NCI-H2107 treated with DMSO at 0.1 percent for 48 hours (cell line): Measurements from ENCODE around the gene MBD5.
"Not testable (repeated sequence)": the region's sequence is repeated elsewhere in the genome, so short reads cannot be mapped to it uniquely, and the experiment has no call there.

ENCODE experiments used
- DNase-seq: peaks from one replicate; lab custom pipeline; 2025; ENCODE audit not compliant: unreplicated experiment; lab: John Stamatoyannopoulos, UW

MBD5 gene

DNA sequence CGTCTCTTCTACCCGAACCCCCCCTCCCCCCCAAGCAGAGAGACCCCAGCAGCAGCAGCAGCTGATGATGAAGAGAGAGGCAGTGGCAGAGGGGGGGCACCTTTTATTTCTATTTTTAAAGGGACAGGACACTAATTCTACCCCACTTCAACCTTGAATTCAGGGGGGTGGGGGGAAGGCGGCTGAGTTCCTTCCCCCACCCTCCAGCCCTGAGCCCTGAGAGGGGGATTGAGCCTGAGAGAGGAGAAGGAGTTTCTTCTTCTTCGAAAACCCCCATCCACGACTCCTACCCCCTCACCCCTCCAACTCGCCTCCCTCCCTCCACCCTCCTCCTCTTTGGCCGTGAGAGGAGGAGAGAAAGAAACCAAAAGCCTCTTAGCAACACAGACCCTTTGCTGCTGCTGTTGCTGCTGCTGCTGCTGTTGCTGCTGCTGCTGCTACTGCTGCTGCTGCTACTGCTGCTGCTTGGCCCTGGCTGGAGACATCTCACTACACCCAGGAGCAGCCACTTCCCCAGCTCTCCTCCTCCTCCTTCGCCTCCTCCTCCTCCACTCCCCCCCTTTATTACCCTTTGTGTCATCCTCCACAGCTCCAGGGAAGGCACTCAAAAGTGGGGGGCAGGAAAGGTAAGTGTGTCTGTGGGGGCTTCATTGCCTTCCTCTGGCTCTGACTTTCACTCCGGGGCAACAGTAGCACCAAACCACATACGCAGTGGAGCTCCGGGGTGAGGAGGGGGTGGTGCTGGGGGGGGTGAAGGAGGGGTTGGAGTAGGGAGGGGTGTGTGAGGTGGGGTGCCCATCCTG, at the start of gene MBD5:
Gene MBD5, plus strand, starts transcription at position 33 of the 803 bp plus-strand sequence.
- DNase-seq = peak; percentile 30

DNA sequence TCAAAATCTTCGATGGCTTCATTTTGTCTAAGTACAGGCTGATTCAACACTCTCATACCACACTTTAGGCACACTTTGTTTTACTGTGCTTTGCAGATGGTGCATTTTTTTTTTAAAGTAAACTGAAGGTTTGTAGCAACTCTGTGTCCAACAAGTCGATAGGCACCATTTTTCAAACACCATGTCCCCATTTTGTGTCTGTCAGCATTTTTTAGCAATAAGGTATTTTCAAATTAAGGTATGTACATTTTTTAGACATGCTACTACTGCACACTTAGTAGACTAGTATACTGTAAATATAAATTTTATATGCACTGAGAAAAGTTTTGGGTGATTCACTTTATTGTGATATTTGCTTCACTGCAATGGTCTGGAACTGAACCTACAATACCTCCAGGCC, 44.8 kb upstream of the MBD5 start:
- DNase-seq = no peak

DNA sequence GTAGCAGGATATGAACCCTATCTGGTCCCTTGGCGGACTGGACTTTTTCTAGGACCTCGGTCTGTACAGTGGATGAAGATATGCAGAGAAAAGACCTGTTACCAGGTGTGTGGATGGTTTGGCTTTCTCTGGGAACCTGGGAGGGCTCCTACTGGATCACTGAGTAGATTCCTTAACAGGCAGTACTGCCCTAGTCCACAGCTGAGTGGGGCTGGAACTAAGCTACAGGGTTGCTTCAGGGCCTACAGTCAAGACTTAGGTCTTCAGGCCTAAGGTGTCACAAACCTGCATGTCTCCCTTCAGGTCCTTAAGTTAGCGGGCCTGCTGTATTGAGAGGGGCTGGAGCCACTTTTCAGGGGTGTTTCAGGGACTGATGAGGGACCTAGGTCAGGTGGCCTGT, 43.2 kb upstream of the MBD5 start:
- DNase-seq = no peak

DNA sequence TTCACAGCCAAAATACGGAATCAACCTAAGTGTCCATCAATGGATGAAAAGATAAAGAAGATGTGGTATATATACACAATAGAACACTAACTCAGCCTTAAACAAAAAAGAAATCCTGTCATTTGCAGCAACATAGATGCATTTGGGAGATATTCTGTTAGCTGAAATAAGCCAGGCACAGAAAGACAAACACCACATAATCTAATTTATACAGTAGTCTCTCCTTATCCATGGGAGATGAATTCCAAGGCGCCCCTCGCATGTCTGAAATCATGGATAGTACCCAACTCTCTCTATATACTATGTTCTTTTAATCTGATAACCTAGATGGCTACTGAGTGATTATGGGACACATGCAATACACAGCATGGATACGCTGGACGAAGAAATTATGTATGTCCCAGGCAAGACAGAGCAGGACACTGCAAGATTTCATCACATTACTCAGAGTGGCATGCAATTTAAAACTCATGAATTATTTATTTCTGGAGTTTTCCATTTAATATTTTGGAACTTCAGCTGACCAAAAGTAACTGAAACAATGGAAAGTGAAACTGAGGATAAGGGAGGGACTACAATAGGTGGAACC, 39.9 kb upstream of the MBD5 start:
- no peak for DNase-seq

GRCh38 chr2:147989102-147989501, 31.8 kb upstream of the MBD5 start:
- DNase-seq = no peak

GRCh38 chr2:147989809-147990403, 31.0 kb upstream of the MBD5 start:
- peak; percentile 10 for DNase-seq

- DNase-seq = not testable (repeated sequence)
These were observed 25.9 kb upstream of the MBD5 start for GRCh38 chr2:147994965-147995364.

DNA sequence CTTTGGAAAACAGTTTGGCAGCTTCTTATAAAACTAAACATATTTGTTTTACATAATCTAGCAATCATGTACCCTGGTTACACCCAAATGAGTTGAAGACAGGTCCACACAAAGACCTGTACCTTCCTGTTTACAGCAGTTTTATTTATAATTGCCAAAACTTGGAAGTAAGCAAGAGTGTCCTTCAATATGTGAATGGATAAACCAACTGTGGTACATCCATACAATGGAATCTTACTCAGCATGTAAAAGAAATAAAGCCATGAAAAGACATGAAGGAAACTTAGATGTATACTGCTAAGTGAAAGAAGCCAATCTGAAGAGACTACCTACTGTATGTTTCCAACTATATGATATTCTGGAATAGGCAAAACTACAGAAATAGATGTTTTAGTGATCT, 24.1 kb upstream of the MBD5 start:
- DNase-seq = no peak

DNA sequence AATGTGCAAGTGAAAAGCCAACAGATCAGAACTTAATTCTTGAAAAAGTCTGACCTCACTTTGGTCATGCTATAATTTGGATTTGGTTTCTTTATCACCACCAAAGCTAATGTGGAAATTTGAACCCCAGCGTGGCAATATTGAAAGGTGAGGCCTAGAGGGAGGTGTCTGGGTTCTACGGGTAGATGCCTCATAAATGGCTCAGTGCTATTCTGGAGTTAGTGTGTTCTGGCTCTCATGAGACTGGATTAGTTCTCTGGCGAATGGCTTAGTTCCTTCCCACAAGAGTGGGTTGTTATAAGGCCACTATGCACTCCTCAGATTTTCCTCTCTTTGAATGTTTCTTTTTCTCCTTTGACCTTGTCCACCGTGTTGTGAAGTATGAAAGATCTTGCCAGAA, 22.7 kb upstream of the MBD5 start:
- no peak for DNase-seq

DNA sequence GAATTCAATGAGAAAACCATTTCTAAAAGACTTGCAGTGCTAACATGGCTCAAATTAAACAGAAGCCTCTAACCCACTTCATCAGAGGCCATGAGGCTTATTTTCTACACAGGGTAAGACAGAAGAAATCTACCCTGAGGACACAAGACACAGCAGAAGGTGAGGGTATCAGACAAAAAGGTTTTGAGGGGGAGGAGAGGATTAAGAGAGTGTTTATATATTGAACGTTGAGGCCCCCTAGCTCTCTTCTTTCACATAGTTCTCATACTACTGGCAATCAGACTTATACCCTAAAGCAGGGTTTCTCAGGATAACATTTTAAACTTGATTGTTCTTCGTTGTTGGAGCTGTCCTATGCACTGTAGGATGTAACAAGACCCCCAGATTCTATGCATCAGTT, 21.8 kb upstream of the MBD5 start:
- no peak for DNase-seq

- DNase-seq = no peak
These were observed 20.8 kb upstream of the MBD5 start for GRCh38 chr2:148000095-148000494.

GRCh38 chr2:148002420-148002819, 18.5 kb upstream of the MBD5 start:
- not testable (repeated sequence) for DNase-seq

GRCh38 chr2:148006249-148007007, 14.5 kb upstream of the MBD5 start:
- no peak for DNase-seq

DNA sequence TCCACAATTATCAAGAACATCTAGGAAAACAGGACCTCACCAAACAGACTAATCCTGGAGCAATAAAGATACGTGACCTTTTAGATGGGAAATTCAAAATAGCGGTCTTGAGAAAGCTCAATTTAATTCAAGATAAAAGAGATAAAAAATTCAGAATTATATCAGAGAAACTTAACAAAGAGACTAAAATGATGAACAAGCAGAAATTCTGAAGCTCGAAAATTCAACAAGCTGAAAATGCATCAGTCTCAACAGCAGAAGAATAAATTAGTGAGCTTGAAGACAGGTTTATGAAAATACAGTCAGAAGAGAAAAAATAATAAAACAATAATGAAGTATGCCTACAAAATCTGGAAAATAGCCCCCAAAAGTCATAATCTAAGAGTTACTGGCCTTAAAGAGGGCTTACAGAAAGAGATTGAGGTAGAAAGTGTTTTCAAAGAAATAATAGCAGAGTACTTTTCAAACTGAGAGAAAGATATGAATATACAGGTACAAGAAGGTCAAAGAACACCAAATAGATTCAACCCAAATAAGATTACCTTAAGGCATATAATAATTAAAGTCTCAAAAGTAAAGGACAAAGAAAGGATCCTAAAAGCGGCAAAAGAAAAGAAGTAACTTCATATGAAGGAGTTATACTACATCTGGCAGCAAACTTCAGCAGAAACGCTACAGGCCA, 13.5 kb upstream of the MBD5 start:
- DNase-seq = no peak

DNA sequence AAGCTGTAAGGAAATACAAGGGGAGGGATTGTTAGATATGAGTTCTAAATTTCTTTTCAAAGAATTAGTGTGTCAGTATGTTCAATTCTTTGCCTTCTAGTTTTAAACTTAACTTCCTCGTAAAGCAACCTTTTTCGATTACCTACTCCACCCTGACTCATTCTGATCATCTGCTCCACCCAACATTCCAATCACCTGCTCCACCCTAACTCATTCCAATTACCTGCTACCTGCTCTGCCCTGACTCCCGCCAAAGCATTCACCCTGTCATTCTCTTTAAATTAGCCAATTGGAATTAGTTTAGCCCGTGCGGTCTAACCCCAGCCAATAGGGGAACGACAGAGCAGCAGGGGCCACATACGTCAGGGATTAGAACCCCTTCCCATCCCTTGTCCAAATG, 12.5 kb upstream of the MBD5 start:
- not testable (repeated sequence) for DNase-seq

DNA sequence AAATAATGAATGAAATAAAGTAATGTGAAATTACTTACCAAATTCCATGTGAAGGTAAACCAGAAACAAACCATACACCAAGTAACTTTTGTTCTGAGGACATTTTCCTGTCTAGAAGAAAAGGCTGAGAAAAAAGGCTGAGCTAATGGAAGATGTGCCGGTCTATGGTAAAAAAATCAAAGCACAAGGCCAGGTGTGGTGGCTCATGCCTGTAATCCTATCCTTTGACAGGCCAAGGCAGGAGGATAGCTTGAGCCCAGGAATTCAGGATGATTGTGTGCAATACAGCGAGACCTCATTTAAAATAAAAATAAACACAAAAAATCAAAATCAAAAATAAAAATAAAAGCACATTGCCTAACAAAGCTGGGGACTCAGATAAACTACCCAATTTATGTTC, 7.0 kb upstream of the MBD5 start:
- no peak for DNase-seq

DNA sequence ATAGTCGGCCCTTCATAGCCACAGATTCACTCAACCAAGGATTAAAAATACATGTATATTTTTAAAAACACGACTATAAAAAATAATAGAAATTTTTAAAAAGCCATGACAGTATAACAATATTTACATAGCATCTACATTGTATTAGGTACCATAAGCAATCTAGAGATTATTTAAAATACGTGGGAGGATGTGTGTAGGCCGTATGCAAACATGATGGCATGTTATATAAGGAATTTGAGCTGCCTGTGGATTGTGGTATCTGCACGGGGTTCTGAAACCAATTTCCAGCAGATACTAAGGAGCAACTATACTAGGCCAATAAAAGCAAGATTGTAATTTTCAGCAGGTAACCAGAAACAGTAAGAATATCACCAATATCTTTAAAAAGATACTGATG, 6.3 kb upstream of the MBD5 start:
- DNase-seq = no peak

DNA sequence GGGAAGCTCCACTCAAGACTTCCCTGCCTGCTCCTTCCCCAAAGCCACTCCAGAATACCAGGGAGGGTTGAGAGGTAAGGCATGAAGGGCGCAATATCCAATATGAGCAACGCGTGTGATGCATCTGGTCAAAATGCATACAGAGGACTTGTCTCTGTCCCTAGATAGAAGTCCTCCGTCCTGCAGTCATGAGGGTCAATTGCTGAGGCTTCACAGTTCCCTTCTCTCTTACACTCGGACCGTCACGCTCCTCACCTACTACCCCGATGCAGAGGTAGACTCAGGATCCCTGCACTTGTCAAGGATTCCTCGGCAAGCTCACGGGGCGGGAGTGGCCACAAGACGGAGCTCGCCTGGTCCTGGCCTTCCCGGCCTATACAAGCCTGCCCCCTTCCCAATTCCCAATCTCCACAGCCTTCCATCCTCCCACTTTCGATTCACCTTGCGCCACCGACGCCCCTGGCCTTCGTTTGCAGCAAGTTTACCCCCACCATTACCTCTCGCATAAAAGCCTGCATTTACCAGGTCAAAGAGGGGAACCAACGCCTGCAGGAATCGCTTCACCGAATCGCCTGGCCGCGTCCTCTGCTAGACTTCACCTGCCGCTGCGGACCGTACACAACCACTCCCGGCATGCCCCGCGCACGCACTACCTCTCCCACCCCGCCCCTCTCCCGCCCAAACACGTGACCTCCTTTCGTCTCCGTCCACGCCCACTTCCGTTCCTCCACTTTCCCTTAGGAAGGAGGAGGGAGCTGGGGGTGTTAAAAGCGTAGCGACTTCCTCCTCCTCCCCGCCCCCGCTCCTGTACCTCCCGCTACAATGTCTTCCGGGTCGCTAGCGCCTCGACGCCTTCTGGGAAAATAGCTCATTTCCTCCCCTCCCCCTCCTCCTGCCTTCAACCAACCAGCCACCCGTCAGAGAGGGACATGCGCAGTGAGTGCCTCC, 506 bp upstream of the MBD5 start, which contains the start of gene ORC4:
Gene ORC4, minus strand, starts transcription at position 627 of the 948 bp plus-strand sequence. CDS start 44,779 bp downstream, outside the sequence.
- peak; percentile 98 for DNase-seq

DNA sequence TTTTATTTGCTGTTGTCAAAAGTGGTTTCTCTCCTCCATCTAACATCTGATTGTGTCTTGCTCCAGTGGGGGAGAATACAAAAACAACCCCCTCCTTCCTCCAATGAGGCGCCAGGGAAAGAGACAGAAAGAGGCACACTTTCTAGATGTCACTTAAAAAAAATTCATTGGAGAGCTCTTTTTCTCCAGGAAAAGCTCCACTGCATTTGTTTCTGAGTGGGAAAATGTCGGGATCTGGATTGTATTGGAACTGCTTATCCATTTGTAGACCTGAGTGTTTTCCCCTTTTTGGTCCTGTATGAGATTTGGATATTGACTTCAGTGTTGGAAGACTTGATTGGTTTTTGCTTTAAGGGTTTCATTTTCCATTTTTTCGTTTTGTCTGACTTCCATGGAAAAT, 995 bp downstream of the MBD5 start:
- DNase-seq = no peak

GRCh38 chr2:148022351-148022750, 1.5 kb downstream of the MBD5 start:
- no peak for DNase-seq
